SK-N-MC (cell line): ENCODE measurements around the gene DTNA.

ENCODE experiments used
- EZH2 ChIP-seq: fragments of 200-600 bp; sonication (generic); IDR thresholded peaks from one replicate; pipeline ENCODE4 v1.6.1; 2017; ENCODE audit warnings: antibody characterized with exemption
- POLR2AphosphoS5 ChIP-seq: IDR thresholded peaks from 2 replicates; pipeline ENCODE4 v1.6.1; 2012; ENCODE audit warnings: mild to moderate bottlenecking, low read depth, low read length, borderline replicate concordance

DNA sequence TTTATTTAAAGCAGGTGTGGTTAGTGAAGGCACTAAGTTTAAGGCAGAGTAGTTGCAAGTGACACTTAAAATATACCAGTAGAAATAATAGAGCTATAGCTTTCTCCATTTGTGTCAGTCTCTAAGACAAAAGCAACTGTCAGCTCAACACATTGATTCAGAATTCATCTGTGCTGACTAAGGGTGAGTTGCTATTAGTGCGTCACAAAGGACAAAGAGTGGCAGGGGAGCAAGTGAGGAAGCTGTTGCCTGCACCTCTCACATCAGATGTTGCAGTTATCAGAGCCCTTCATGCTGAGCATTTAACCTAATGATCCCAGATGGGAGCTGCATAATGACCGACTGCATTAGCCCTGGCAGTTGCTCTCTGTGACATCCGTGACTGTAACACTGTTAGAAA is 138.6 kb downstream of the DTNA start:
- TF ChIP-seq EZH2 (no peak), POLR2AphosphoS5 (no peak)
